ENCODE data around the gene ABHD2.

Gene ABHD2

DNA sequence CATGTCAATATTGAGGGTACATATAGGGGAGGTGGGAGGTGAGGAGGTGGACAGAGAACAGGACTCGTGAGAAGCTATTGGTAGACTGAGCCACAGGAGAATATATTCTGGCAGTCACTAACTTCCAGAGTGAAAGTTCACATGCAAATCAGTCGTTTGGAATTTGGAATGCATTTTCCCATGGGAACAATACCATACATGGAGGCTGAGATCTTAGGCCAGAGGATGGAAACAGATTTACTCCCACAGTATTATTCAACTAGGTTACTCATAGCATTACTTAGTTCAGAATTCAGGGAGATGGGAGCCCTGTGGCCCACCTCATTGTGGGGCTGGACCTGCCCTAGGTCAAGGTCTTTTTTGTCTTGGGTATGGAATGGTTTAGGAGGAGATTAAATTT lies 36.4 kb upstream of the ABHD2 start:
- H3K27ac ChIP-seq = no peak overlapping the region
- TF ChIP-seq, protein P1, sequence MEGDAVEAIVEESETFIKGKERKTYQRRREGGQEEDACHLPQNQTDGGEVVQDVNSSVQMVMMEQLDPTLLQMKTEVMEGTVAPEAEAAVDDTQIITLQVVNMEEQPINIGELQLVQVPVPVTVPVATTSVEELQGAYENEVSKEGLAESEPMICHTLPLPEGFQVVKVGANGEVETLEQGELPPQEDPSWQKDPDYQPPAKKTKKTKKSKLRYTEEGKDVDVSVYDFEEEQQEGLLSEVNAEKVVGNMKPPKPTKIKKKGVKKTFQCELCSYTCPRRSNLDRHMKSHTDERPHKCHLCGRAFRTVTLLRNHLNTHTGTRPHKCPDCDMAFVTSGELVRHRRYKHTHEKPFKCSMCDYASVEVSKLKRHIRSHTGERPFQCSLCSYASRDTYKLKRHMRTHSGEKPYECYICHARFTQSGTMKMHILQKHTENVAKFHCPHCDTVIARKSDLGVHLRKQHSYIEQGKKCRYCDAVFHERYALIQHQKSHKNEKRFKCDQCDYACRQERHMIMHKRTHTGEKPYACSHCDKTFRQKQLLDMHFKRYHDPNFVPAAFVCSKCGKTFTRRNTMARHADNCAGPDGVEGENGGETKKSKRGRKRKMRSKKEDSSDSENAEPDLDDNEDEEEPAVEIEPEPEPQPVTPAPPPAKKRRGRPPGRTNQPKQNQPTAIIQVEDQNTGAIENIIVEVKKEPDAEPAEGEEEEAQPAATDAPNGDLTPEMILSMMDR (IDR thresholded peaks at IDR 0.05; ENCODE audit: low read depth, low read length) = no peak
- H3K9me3 ChIP-seq (ENCODE audit: severe bottlenecking) = no peaks in the 10 kb centered on the region
- no peaks in the 10 kb centered on the region for H3K27me3 ChIP-seq (ENCODE audit: insufficient read depth, low read depth, severe bottlenecking)
- H3K36me3 ChIP-seq = no peaks in the 10 kb centered on the region
- DNase-seq = no peak
- H3K4me3 ChIP-seq (ENCODE audit: low read depth, low read length) = no peak overlapping the region

DNA sequence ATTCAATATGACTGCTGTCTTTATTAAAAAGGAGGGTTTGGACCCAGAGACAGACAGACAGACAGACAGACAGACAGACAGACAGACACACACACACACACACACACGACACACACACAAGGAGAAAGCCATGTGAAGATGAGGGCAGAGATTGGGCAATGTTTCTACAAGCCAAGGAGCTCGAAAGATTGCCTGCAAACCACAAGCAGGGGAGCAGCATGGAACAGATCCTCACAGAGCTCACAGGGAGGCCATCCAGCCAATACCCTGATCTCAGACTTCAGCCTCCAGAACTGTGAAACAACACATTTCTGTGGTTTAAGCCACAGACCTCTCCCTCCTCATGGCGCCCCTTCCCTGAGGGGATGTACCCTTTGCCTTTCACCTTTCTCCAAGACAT lies 35.8 kb upstream of the ABHD2 start:
- no peak overlapping the region for H3K27ac ChIP-seq
- no peaks in the 10 kb centered on the region for H3K9me3 ChIP-seq (ENCODE audit: severe bottlenecking)
- no peak overlapping the region for H3K4me3 ChIP-seq (ENCODE audit: low read depth, low read length)
- no peaks in the 10 kb centered on the region for H3K36me3 ChIP-seq
- H3K27me3 ChIP-seq (ENCODE audit: insufficient read depth, low read depth, severe bottlenecking) = no peaks in the 10 kb centered on the region
- no peak for DNase-seq
- TF ChIP-seq, protein P1 (IDR thresholded peaks at IDR 0.05; ENCODE audit: low read depth, low read length) = no peak

DNA sequence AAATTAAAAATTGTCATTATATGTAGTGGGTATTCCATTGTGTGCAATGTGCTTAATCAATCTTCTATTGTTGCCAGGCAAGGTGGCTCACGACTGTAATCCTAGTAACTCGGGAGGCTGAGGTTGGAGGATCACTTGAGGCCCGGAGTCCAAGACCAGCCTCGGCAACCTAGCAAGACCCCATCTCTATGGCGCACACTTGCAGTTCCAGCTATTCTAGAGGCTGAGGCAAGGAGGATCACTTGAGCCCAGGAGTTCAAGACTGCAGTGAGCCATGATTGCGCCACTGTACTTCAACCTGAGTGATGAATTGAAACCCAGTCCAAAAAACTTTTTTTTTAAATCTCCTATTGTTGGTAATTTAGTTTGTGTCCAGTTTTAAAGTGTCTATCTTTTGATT lies 33.4 kb upstream of the ABHD2 start:
- Histone ChIP-seq H3K36me3 (no peaks in the 10 kb centered on the region), H3K9me3 (ENCODE audit: severe bottlenecking) (no peaks in the 10 kb centered on the region), H3K27me3 (ENCODE audit: insufficient read depth, low read depth, severe bottlenecking) (no peaks in the 10 kb centered on the region), H3K4me3 (ENCODE audit: low read depth, low read length) (no peak overlapping the region), H3K27ac (no peak overlapping the region)
- TF ChIP-seq, protein P1 (IDR thresholded peaks at IDR 0.05; ENCODE audit: low read depth, low read length) = no peak
- DNase-seq = no peak

DNA sequence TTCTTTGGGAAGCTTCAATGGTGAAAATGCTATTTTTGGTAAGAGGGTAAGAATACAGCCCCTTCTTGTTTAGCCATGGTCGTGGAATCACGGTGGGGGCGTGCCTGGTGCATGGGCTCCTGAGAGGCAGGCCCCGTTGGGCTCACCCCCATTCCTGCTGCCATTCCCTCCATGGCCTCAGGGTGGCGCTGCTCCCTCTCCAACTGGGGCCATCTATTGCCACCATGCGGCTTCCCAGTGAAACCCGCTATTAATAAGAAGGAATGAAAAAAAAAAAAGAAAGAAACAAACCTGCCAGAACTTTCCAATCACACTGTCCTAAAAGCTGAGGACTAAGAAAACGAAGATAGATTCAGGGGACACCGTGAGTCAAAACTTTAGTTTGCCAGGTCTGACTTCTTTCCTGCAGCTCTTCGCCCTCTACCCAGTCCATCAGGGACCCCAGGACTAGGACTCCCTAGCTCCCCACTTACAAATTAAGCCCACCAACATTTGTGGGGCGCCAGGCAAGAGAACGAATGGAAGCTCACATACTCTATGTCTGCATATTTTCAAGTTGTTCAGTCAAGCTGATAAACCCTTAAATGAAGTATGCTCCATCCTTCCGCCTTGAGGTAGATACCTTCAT lies 30.6 kb upstream of the ABHD2 start:
- TF ChIP-seq, protein P1 (IDR thresholded peaks at IDR 0.05; ENCODE audit: low read depth, low read length) = peak; percentile 90
- Histone ChIP-seq H3K27ac (no peak overlapping the region), H3K36me3 (no peaks in the 10 kb centered on the region), H3K27me3 (ENCODE audit: insufficient read depth, low read depth, severe bottlenecking) (no peaks in the 10 kb centered on the region), H3K4me3 (ENCODE audit: low read depth, low read length) (no peak overlapping the region), H3K9me3 (ENCODE audit: severe bottlenecking) (no peaks in the 10 kb centered on the region)
- DNase-seq = peak; percentile 81

DNA sequence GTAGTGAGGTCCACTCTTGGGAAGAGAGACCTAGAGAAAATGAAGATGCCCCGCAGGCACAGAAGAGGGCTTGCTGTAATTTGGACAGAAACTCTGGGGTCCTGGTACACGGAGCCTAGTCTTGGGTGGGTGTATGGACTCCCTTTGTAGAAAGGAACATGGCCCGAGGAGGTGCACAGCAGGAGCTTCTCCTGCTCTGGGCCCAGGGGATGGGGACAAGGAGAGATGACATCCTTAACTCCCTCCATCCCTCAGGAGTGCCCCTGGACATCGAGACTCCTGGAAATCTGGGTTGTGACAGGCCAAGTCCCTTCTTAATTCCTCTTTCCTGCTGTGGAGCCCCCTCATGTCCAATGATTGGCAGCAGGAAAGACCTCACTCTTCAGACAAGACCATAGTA lies 29.9 kb upstream of the ABHD2 start:
- Histone ChIP-seq H3K36me3 (no peaks in the 10 kb centered on the region), H3K27me3 (ENCODE audit: insufficient read depth, low read depth, severe bottlenecking) (no peaks in the 10 kb centered on the region), H3K4me3 (ENCODE audit: low read depth, low read length) (no peak overlapping the region), H3K27ac (no peak overlapping the region), H3K9me3 (ENCODE audit: severe bottlenecking) (no peaks in the 10 kb centered on the region)
- TF ChIP-seq, protein P1 (IDR thresholded peaks at IDR 0.05; ENCODE audit: low read depth, low read length) = no peak
- no peak for DNase-seq

DNA sequence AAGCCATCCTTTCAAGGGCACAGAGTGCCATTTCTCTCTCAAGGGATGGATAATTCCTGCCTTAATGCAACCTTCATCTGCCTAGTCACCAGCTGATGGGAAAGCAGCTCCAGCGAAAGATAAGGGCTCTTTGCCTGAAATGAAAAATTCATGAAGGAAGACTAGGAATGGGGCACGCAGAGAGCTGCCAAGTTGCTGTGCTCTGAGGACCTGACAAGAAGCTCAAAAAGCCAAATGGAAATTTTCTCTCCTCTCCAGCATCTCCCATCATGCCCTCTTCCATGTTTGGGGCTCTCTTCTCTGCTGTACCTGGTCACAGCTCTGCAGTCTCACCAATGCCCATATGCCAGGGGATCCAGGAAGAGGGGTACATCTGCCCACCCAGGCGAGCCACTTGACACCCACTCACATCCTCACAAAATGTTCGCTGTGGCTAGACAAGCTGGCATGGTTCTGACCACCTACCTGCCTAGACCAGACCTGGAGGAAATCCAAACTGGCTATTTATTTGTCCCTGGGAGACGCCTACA lies 29.3 kb upstream of the ABHD2 start:
- H3K9me3 ChIP-seq (ENCODE audit: severe bottlenecking) = no peaks in the 10 kb centered on the region
- H3K27ac ChIP-seq = no peak overlapping the region
- H3K4me3 ChIP-seq (ENCODE audit: low read depth, low read length) = no peak overlapping the region
- H3K27me3 ChIP-seq (ENCODE audit: insufficient read depth, low read depth, severe bottlenecking) = no peaks in the 10 kb centered on the region
- DNase-seq = no peak
- TF ChIP-seq, protein P1 (IDR thresholded peaks at IDR 0.05; ENCODE audit: low read depth, low read length) = no peak
- no peaks in the 10 kb centered on the region for H3K36me3 ChIP-seq
